ENCODE measurements around the gene CHRNA5.

DNA sequence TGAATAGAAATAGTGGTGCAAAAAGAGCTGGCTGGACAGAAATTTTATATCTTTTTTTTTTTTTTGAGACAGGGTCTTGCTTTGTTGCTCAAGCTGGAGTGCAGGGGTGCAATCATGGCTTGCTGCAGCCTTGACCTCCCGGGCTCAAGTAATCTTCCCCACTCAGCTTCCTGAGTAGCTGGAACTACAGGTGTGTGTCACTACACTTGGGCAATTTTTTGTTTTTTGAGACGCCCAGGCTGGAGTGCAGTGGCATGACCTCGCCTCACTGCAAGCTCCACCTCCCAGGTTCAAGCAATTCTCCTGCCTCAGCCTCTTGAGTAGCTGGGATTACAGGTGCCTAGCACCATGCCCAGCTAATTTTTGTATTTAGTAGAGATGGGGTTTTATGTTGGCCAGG is 33.0 kb downstream of the CHRNA5 start:
- TF ChIP-seq, protein P1, sequence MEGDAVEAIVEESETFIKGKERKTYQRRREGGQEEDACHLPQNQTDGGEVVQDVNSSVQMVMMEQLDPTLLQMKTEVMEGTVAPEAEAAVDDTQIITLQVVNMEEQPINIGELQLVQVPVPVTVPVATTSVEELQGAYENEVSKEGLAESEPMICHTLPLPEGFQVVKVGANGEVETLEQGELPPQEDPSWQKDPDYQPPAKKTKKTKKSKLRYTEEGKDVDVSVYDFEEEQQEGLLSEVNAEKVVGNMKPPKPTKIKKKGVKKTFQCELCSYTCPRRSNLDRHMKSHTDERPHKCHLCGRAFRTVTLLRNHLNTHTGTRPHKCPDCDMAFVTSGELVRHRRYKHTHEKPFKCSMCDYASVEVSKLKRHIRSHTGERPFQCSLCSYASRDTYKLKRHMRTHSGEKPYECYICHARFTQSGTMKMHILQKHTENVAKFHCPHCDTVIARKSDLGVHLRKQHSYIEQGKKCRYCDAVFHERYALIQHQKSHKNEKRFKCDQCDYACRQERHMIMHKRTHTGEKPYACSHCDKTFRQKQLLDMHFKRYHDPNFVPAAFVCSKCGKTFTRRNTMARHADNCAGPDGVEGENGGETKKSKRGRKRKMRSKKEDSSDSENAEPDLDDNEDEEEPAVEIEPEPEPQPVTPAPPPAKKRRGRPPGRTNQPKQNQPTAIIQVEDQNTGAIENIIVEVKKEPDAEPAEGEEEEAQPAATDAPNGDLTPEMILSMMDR (IDR thresholded peaks at IDR 0.05; ENCODE audit: low read depth, low read length): no peak
- TF ChIP-seq EZH2phosphoT487 (IDR thresholded peaks at IDR 0.05; ENCODE audit: low read depth): no peak
